Measurements from ENCODE around the gene DGKH. TPM values are rescaled to one million over a fixed set of nuclear protein-coding genes. Genes with fewer than 3 reads are reported as not detected.

The DGKH gene, protein sequence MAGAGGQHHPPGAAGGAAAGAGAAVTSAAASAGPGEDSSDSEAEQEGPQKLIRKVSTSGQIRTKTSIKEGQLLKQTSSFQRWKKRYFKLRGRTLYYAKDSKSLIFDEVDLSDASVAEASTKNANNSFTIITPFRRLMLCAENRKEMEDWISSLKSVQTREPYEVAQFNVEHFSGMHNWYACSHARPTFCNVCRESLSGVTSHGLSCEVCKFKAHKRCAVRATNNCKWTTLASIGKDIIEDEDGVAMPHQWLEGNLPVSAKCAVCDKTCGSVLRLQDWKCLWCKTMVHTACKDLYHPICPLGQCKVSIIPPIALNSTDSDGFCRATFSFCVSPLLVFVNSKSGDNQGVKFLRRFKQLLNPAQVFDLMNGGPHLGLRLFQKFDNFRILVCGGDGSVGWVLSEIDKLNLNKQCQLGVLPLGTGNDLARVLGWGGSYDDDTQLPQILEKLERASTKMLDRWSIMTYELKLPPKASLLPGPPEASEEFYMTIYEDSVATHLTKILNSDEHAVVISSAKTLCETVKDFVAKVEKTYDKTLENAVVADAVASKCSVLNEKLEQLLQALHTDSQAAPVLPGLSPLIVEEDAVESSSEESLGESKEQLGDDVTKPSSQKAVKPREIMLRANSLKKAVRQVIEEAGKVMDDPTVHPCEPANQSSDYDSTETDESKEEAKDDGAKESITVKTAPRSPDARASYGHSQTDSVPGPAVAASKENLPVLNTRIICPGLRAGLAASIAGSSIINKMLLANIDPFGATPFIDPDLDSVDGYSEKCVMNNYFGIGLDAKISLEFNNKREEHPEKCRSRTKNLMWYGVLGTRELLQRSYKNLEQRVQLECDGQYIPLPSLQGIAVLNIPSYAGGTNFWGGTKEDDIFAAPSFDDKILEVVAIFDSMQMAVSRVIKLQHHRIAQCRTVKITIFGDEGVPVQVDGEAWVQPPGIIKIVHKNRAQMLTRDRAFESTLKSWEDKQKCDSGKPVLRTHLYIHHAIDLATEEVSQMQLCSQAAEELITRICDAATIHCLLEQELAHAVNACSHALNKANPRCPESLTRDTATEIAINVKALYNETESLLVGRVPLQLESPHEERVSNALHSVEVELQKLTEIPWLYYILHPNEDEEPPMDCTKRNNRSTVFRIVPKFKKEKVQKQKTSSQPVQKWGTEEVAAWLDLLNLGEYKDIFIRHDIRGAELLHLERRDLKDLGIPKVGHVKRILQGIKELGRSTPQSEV
- 1 to 10 TPM in 11 of 12 donors, not detected in 1; 2.9 to 6.5 (median 4.3) TPM for polyA plus RNA-seq (ENCODE audit: insufficient read length in 12 of 12)
- long read RNA-seq, donor 1 = 0 reads
- long read RNA-seq, donor 2 = 0 reads
- long read RNA-seq, donor 3 = 0 reads
- long read RNA-seq, donor 4 = 0 reads
- long read RNA-seq, donor 5 = 0 reads
- long read RNA-seq, donor 6 = 0 reads
- long read RNA-seq, donor 7 = 0 reads
- long read RNA-seq, donor 8 = 0 reads
- long read RNA-seq, donor 9 = 0 reads
- long read RNA-seq, donor 10 = 0 reads
- long read RNA-seq, donor 11 = 0 reads

DNA sequence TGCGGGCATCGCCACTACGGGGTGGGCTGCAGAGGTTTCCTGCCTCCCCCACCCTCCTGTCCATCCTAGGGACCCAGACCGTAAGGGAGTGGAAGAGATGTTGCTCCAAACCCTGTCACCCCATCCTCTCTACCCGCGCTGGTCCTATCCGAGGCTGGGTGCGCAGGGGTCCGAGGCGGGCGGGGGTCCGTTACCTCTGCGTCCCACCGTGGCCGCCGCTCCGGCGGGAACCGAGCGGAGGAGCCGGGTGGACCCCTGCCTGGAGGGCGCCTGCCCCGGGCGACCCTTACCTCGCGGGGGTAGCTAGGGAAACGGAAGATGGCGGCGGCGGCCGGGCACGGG is at the start of gene DGKH:
Gene DGKH, plus strand, starts transcription at position 307 of the 342 bp plus-strand sequence. CDS start 126 bp downstream, outside the sequence.
- peak; percentile 7 for DNase-seq

- DNase-seq = no peak
Observed at GRCh38 chr13:42000846-42001245, 47.6 kb upstream of the DGKH start.

- peak; percentile 4 for DNase-seq
Observed at GRCh38 chr13:42001580-42001979, 46.9 kb upstream of the DGKH start.

DNA sequence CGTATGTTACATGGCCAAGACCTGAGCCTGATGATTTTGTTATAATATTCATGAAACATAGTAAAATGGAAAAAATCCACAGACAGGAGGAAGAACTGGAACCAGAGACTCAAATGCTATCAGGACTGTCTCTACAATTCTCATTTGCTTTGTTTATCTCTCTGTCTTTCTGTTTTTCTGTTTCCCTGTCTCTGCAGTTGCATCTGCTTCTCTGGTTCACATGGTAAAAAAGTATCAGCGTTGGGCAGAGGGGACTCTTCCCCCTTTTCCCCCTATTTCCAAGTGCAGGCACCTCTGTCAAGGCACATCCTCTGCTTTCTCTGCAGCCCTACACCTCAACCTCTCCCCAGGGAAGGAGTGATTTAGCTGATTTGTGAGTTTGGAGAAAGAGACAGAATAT is 46.4 kb upstream of the DGKH start:
- no peak for DNase-seq

DNA sequence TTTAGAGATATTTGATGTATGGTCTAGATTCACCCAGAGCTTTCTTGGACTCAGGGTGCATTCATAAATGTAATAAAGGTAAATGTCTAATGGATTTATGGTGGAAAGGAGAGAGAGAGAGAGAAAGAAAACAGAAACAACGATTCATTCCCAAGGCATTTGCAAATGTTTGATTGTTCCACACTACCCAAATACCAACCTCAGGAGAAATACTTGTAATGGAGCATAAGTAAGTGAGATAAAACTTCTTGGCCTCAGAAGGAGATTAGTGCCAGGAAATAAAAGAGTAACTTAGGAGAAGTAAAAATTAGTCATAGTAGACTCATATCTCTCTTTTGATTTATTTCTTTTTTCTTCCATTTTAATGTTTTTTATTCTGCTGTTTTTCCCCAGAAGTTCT is 40.6 kb upstream of the DGKH start:
- DNase-seq = no peak

DNA sequence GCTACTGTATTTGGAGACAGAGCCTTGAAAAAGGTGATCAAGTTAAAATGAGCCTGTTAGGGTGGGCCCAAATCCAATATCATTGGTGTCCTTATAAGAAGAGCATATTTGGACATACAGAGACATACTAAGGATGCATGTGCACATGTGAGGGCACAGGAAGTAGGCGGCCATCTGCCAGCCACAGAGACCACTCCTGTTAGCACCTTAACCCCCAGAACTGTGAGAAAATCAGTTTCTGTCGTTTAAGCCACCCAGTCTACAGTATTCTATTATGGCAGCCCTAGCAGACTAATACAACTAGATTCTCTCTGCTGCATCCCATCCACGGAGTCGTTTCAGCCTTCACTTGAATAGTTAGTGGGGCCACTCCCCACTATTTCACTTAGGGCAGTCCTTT is 39.4 kb upstream of the DGKH start:
- DNase-seq = no peak

GRCh38 chr13:42011601-42012350 is 36.7 kb upstream of the DGKH start:
- peak; percentile 1 for DNase-seq

GRCh38 chr13:42014119-42014518 is 34.3 kb upstream of the DGKH start:
- no peak for DNase-seq

DNA sequence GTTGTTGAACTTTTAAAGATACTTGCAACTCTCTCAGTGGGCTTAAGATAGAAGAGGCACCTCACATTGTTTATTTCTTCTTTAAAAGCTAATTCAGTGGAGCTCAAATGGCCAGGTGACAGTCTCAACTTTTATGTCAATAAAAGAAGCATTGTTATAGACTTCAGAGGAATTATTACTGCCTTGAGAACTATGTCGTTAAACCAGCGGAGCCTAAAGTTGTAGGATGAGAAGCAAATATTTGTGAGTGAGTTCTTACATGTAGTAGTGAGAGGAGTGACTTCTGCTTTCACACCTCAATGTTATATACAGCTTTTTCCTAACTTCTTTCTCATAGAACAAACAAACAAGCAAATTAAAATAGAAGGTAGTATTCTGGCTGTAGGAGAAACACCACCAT is 31.2 kb upstream of the DGKH start:
- DNase-seq = no peak

DNA sequence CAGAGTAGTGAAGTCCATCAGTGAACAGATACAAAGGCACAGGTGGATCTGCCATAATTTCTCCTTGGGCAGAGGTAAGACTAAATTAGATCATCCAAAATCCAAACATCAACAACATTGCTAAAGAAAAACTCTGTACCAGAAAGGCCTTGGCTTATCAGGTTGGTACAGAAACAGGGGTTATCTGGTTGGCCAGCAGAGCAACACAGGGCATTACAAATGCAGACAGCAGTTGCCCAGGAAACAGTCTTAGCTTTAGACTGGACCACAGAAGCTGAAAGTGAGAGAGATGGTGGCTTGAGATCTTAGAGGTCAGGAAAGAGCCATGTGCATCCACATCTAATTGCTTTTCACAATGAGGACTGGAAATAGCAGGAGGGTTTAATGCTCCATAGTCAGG is 26.6 kb upstream of the DGKH start:
- DNase-seq = no peak

GRCh38 chr13:42022336-42022735 is 26.1 kb upstream of the DGKH start:
- DNase-seq = no peak

- DNase-seq = no peak
Observed at GRCh38 chr13:42022796-42023493, 25.5 kb upstream of the DGKH start.

DNA sequence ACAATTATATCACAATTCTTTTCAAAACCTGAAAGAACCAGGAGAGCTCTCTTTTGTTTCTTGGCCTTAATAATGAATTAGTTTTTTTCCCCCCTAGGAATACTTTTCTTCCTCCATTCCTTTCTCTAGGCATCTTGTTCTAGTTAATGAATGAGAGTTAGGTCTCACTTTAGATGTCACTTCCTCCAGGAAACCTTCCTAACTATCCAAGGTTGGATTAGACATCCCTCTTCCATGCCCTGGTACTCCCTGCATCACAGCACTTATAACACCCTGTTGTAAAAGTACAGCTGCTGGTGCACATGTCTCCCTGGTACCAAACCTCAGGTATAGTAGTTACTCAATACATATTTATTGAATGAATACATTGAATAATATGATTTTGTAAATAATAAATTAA is 21.2 kb upstream of the DGKH start:
- DNase-seq = no peak

DNA sequence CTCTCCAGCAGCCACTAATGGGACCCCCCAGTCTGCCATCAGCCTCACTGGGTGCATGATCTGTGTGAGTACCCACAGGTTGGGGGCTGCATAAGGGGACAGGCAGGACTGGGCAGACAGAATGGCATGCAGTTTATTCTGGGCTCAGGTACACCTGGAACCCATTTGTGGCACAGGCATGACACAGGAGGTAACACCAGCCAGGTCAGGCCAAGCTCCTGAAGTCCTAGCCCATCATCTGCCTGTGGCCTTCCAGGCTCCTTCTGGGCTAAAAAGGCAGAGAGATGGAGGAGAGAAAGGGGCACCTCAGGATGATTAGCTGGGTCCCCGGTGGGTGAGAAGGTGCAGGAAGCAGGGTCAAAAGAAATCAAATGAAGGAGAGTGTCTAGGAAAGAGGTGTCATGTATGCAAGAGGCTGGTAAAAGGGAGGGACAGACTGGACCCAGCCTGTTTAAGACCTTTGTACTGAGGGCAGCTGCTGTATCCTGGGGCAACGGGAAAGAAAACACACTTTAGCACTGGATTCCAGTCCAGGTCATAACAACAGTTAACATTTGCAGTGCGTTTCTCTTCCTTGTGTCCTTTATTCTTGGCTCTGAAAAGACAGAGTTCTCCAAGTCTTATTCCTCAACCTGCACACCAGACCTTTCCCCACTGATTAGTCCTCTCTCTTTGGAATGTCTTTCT is 20.2 kb upstream of the DGKH start:
- DNase-seq = no peak

- DNase-seq = no peak
Observed at GRCh38 chr13:42035905-42036521, 12.4 kb upstream of the DGKH start.

- DNase-seq = no peak
Observed at GRCh38 chr13:42036711-42037110, 11.7 kb upstream of the DGKH start.

DNA sequence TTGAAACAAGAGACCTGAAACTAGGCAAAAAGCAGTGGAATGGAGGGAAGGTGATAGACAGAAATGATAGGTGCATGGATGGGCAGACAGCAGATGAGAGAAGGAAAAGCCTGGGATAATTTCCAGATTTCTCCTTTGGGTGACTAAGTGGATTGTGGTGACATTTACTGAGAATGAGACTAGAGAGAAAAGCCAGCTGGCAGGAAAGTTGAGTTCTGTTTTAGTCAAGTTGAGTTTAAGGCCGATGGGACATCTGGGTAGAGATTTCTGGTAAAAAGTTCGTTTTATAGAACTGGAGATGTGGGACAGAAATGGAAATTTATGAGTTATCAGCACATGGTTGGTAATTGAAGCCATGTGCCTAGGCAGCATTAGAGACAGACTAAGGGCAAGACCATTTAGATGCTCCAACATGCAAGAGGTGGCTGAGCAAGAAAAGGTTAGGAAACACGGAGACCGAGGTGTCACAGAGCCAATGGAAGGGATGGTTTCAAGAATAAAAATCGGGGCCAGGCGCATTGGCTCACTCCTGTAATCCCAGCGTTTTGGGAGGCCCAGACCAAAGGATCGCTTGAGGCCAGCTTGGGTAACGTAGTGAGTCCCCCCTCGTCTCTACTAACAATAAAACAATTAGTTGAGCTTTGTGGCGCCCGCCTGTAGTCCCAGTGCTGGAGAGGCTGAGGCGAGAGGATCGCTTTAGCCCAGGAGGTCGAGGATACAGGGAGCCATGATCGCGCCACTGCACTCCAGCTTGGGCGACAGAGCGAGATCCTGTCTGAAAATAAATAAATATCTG is 9.6 kb upstream of the DGKH start:
- DNase-seq = no peak

GRCh38 chr13:42039457-42039945 is 8.9 kb upstream of the DGKH start:
- DNase-seq = no peak
